WTC11 (cell line): Measurements from ENCODE around the gene UBXN2A. TPM values are rescaled to one million over a fixed set of nuclear protein-coding genes. Genes with fewer than 3 reads are reported as not detected.
A peak's percentile ranks its signal among the peaks of the same experiment; 100 is the strongest.

ENCODE experiments used
- ATAC-seq: fragments of 200-7000 bp; cut with Tn5 transposase; 2 replicates; pipeline ENCODE4 v1.10.0; 2021; ENCODE audit warnings: mild to moderate bottlenecking, moderate library complexity
- CTCF ChIA-PET: fragments of 300-600 bp; sonication (Branson Sonifier 250); formaldehyde crosslinking; loops from one replicate; lab custom pipeline; 2021; ENCODE audit warnings: antibody characterized with exemption; lab: Charles Lee
- POLR2A ChIA-PET: fragments of 350-600 bp; sonication (Branson Sonifier 250); formaldehyde crosslinking; loops from one replicate; lab custom pipeline; 2021; ENCODE audit warnings: antibody characterized with exemption; lab: Charles Lee
- DNase-seq: peaks from one replicate; pipeline ENCODE4 v3.0.0; 2021; ENCODE audit warnings: low spot score
- H3K27ac Mint-ChIP-seq: 2 replicates; pipeline ENCODE4 v1.8.0; 2021; ENCODE audit warnings: mixed read lengths
- H3K27me3 Mint-ChIP-seq: 2 replicates; pipeline ENCODE4 v1.8.0; 2021; ENCODE audit warnings: low read depth, mild to moderate bottlenecking, moderate library complexity, mixed read lengths
- H3K36me3 Mint-ChIP-seq: 2 replicates; pipeline ENCODE4 v1.8.0; 2021; ENCODE audit warnings: mixed read lengths
- H3K4me1 Mint-ChIP-seq: 2 replicates; pipeline ENCODE4 v1.8.0; 2022; ENCODE audit warnings: mixed read lengths
- H3K4me3 Mint-ChIP-seq: 2 replicates; pipeline ENCODE4 v1.8.0; 2021; ENCODE audit warnings: mild to moderate bottlenecking, moderate library complexity, mixed read lengths
- H3K9me3 Mint-ChIP-seq: 2 replicates; pipeline ENCODE4 v1.8.0; 2021; ENCODE audit warnings: mixed read lengths
- ATF1 ChIP-seq: sonication (generic); formaldehyde crosslinking; IDR thresholded peaks from 2 replicates; pipeline ENCODE4 v1.8.1; 2023; ENCODE audit warnings: mild to moderate bottlenecking, moderate library complexity, missing genetic modification reagents
- ATF3 ChIP-seq: sonication (generic); formaldehyde crosslinking; conservative IDR thresholded peaks from 2 replicates; pipeline ENCODE4 v1.8.1; 2022; ENCODE audit warnings: mild to moderate bottlenecking, missing genetic modification reagents
- ATF6 ChIP-seq: sonication (generic); formaldehyde crosslinking; IDR thresholded peaks from 2 replicates; pipeline ENCODE4 v1.8.1; 2023; ENCODE audit warnings: mild to moderate bottlenecking, missing genetic modification reagents
- CDX4 ChIP-seq: fragments of 250-450 bp; sonication (Bioruptor Pico); IDR thresholded peaks from 2 replicates; pipeline ENCODE4 v1.9.0; 2021; ENCODE audit warnings: moderate library complexity, mild to moderate bottlenecking, inconsistent platforms, borderline replicate concordance
- CREB1 ChIP-seq: sonication (generic); formaldehyde crosslinking; IDR thresholded peaks from 2 replicates; pipeline ENCODE4 v1.8.0; 2023; ENCODE audit warnings: mild to moderate bottlenecking, missing genetic modification reagents
- CREM ChIP-seq: sonication (generic); formaldehyde crosslinking; IDR thresholded peaks from 2 replicates; pipeline ENCODE4 v1.8.1; 2022; ENCODE audit warnings: mild to moderate bottlenecking, missing genetic modification reagents, moderate library complexity
- E2F5 ChIP-seq: sonication (generic); formaldehyde crosslinking; IDR thresholded peaks from 2 replicates; pipeline ENCODE4 v1.8.1; 2022; ENCODE audit warnings: mild to moderate bottlenecking, moderate library complexity, missing genetic modification reagents
- ELF4 ChIP-seq: sonication (generic); formaldehyde crosslinking; IDR thresholded peaks from 2 replicates; pipeline ENCODE4 v1.8.1; 2022; ENCODE audit warnings: low read depth, mild to moderate bottlenecking, moderate library complexity, missing genetic modification reagents
- FOXJ3 ChIP-seq: sonication (generic); formaldehyde crosslinking; IDR thresholded peaks from 2 replicates; pipeline ENCODE4 v1.9.0; 2021; ENCODE audit warnings: missing genetic modification reagents, mild to moderate bottlenecking, borderline replicate concordance
- FOXK1 ChIP-seq: sonication (generic); formaldehyde crosslinking; IDR thresholded peaks from 2 replicates; pipeline ENCODE4 v1.8.0; 2022; ENCODE audit warnings: mild to moderate bottlenecking, moderate library complexity, missing genetic modification reagents
- GABPB1 ChIP-seq: sonication (generic); formaldehyde crosslinking; IDR thresholded peaks from 2 replicates; pipeline ENCODE4 v1.8.1; 2023; ENCODE audit warnings: mild to moderate bottlenecking, missing genetic modification reagents
- GRHL2 ChIP-seq: fragments of 250-450 bp; sonication (Bioruptor Pico); IDR thresholded peaks from 2 replicates; pipeline ENCODE4 v1.8.0; 2022; ENCODE audit warnings: mild to moderate bottlenecking, moderate library complexity; ENCODE audit not compliant: insufficient replicate concordance, severe bottlenecking
- GTF2I ChIP-seq: fragments of 250-450 bp; sonication (Bioruptor Pico); conservative IDR thresholded peaks from 2 replicates; pipeline ENCODE4 v1.4.0; 2021; ENCODE audit warnings: mild to moderate bottlenecking
- HMGA2 ChIP-seq: fragments of 250-450 bp; sonication (Bioruptor Pico); IDR thresholded peaks from 2 replicates; pipeline ENCODE4 v1.4.0; 2021; ENCODE audit warnings: mild to moderate bottlenecking, moderate library complexity
- MXD4 ChIP-seq: fragments of 250-450 bp; sonication (Bioruptor Pico); IDR thresholded peaks from 2 replicates; pipeline ENCODE4 v1.8.0; 2021; ENCODE audit warnings: mild to moderate bottlenecking, moderate library complexity, borderline replicate concordance
- MYBL2 ChIP-seq: sonication (generic); formaldehyde crosslinking; IDR thresholded peaks from 2 replicates; pipeline ENCODE4 v1.8.1; 2023; ENCODE audit warnings: mild to moderate bottlenecking, moderate library complexity, missing genetic modification reagents
- NFE2L1 ChIP-seq: sonication (generic); formaldehyde crosslinking; IDR thresholded peaks from 2 replicates; pipeline ENCODE4 v1.8.1; 2023; ENCODE audit warnings: missing genetic modification reagents
- NR1H2 ChIP-seq: sonication (generic); formaldehyde crosslinking; IDR thresholded peaks from 2 replicates; pipeline ENCODE4 v1.9.0; 2021; ENCODE audit warnings: mild to moderate bottlenecking, moderate library complexity, missing genetic modification reagents
- PRRX2 ChIP-seq: fragments of 250-450 bp; sonication (Bioruptor Pico); IDR thresholded peaks from 2 replicates; pipeline ENCODE4 v1.8.0; 2021; ENCODE audit warnings: mild to moderate bottlenecking
- RELA ChIP-seq: sonication (generic); formaldehyde crosslinking; IDR thresholded peaks from 2 replicates; pipeline ENCODE4 v1.8.1; 2022; ENCODE audit warnings: missing genetic modification reagents, mild to moderate bottlenecking, borderline replicate concordance
- SMAD3 ChIP-seq: sonication (generic); formaldehyde crosslinking; IDR thresholded peaks from 2 replicates; pipeline ENCODE4 v1.8.0; 2022; ENCODE audit warnings: missing genetic modification reagents, mild to moderate bottlenecking, borderline replicate concordance
- TCF7 ChIP-seq: sonication (generic); formaldehyde crosslinking; IDR thresholded peaks from 2 replicates; pipeline ENCODE4 v1.8.0; 2022; ENCODE audit warnings: mild to moderate bottlenecking, low read depth, missing genetic modification reagents, moderate library complexity
- ZBTB21 ChIP-seq: sonication (generic); formaldehyde crosslinking; IDR thresholded peaks from 2 replicates; pipeline ENCODE4 v1.8.1; 2023; ENCODE audit warnings: mild to moderate bottlenecking, missing genetic modification reagents, borderline replicate concordance
- ZNF121 ChIP-seq: sonication (generic); formaldehyde crosslinking; IDR thresholded peaks from 2 replicates; pipeline ENCODE4 v1.8.0; 2023; ENCODE audit warnings: missing genetic modification reagents
- ZNF138 ChIP-seq: sonication (generic); formaldehyde crosslinking; conservative IDR thresholded peaks from 2 replicates; pipeline ENCODE4 v1.8.1; 2022; ENCODE audit warnings: mild to moderate bottlenecking, moderate library complexity, missing genetic modification reagents
- ZNF232 ChIP-seq: sonication (generic); formaldehyde crosslinking; IDR thresholded peaks from 2 replicates; pipeline ENCODE4 v1.8.0; 2022; ENCODE audit warnings: mild to moderate bottlenecking, missing genetic modification reagents
- ZNF263 ChIP-seq: sonication (generic); formaldehyde crosslinking; IDR thresholded peaks from 2 replicates; pipeline ENCODE4 v1.8.1; 2022; ENCODE audit warnings: low read depth, mild to moderate bottlenecking, moderate library complexity, missing genetic modification reagents
- ZNF281 ChIP-seq: sonication (generic); formaldehyde crosslinking; IDR thresholded peaks from 2 replicates; pipeline ENCODE4 v1.8.0; 2023; ENCODE audit warnings: mild to moderate bottlenecking, missing genetic modification reagents
- total RNA-seq: library from RNA; stranded (reverse); gene quantifications from 3 replicates; pipeline ENCODE4 v1.2.3, GENCODE V29; 2021
- TF ChIP-seq, protein P1 (sequence below): sonication (generic); formaldehyde crosslinking; IDR thresholded peaks from 2 replicates; pipeline ENCODE4 v1.8.1; 2023; ENCODE audit warnings: mild to moderate bottlenecking, missing genetic modification reagents, moderate library complexity

Gene UBXN2A
- total RNA-seq, 1 experiment from 2014 or later = 16.8 TPM

DNA sequence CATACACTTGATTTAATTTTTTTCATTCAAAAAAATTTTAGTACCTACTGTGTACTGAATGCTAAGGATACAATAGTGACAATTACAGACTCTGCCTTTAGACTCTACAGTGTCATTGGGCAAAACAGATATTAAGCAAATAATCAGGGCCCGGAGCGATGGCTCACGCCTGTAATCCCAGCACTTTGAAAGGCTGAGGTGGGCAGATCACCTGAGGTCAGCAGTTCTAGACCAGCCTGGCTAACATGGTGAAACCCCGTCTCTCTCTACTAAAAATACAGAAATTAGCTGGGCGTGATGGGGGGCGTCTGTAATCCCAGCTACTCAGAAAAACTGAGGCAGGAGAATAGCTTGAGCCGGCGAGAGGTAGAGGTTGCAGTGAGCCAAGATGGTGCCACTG lies 1.4 kb downstream of the UBXN2A start (continued):
- no peak for TF ChIP-seq ATF6 (CRISPR knock-in tag)
- TF ChIP-seq MXD4 (CRISPR knock-in tag) = no peak
- TF ChIP-seq E2F5 (CRISPR knock-in tag) = no peak
- TF ChIP-seq, all 79 proteins: peak for 0

- DNase-seq (no peak), ATAC-seq (no peak)
- no peak overlapping the region for H3K4me3 Mint-ChIP-seq
- no peaks in the 10 kb centered on the region for H3K27me3 Mint-ChIP-seq
- H3K36me3 Mint-ChIP-seq = peaks cover 14% of the 10 kb centered on the region
- CTCF ChIA-PET = interaction anchor here (2.7 kb wide), 1 partner anchor 17 kb away, joined by 14 read pairs; the partner anchor contains the start of gene ATAD2B
- TF ChIP-seq FOXJ3 (CRISPR knock-in tag) (no peak), GABPB1 (CRISPR knock-in tag) (no peak; the same call in 1 of the 2 replicates), ATF1 (CRISPR knock-in tag) (no peak), ZNF138 (CRISPR knock-in tag) (no peak), NR1H2 (CRISPR knock-in tag) (no peak), ATF3 (CRISPR knock-in tag) (no peak), NFE2L1 (CRISPR knock-in tag) (no peak), FOXK1 (CRISPR knock-in tag) (no peak), CDX4 (CRISPR knock-in tag) (no peak), MYBL2 (CRISPR knock-in tag) (no peak), ELF4 (no peak), ZNF121 (CRISPR knock-in tag) (no peak), RELA (CRISPR knock-in tag) (no peak), PRRX2 (no peak), ZNF263 (CRISPR knock-in tag) (no peak), GRHL2 (CRISPR knock-in tag) (no peak), CREB1 (no peak)
- TF ChIP-seq, protein P1, sequence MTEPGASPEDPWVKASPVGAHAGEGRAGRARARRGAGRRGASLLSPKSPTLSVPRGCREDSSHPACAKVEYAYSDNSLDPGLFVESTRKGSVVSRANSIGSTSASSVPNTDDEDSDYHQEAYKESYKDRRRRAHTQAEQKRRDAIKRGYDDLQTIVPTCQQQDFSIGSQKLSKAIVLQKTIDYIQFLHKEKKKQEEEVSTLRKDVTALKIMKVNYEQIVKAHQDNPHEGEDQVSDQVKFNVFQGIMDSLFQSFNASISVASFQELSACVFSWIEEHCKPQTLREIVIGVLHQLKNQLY = no peak
- H3K27ac Mint-ChIP-seq = no peak overlapping the region
- no peaks in the 10 kb centered on the region for H3K9me3 Mint-ChIP-seq
- H3K4me1 Mint-ChIP-seq = peaks cover 27% of the 10 kb centered on the region
- POLR2A ChIA-PET = no interaction called here
Observed at GRCh38 chr2:23943666-23944065, 3.4 kb downstream of the UBXN2A start.

DNA sequence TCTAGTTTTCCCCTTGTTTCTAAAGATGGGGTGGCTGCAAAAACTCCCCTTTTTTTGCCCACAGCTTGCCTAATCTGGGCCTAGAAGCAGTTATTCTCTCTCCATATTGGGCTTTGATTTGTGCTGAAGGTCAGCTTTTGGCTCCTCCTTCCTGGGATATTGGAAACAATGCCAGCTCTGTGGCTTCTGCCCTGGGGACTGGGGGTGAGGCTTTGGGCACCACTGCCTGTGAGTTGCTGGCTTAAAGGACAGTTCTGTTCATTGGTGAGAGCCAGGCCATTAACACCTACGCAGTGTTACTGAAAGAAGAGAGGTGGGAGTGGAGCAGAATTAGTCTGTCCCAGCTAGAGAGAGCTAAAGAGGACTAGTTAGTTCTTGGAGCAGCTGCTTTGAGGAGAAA lies 4.3 kb downstream of the UBXN2A start:
- ATAC-seq (no peak), DNase-seq (no peak)
- Mint-ChIP-seq H3K4me1 (peaks cover 18% of the 10 kb centered on the region), H3K27me3 (no peaks in the 10 kb centered on the region), H3K4me3 (no peak overlapping the region), H3K36me3 (peaks cover 14% of the 10 kb centered on the region), H3K27ac (peak overlapping the region; percentile 12), H3K9me3 (no peaks in the 10 kb centered on the region)
- POLR2A ChIA-PET = interaction anchor here (1.8 kb wide), 1 partner anchor 18 kb away, joined by 7 read pairs; the partner anchor contains the start of gene ATAD2B
- CTCF ChIA-PET = interaction anchor here (2.7 kb wide), 1 partner anchor 18 kb away, joined by 14 read pairs; the partner anchor contains the start of gene ATAD2B
- no peak for TF ChIP-seq ZBTB21 (CRISPR knock-in tag)
- TF ChIP-seq HMGA2 (CRISPR knock-in tag) = no peak
- TF ChIP-seq ZNF281 (CRISPR knock-in tag) = no peak
- no peak for TF ChIP-seq GTF2I (CRISPR knock-in tag)
- no peak for TF ChIP-seq TCF7 (CRISPR knock-in tag)
- no peak for TF ChIP-seq ZNF232
- TF ChIP-seq FOXK1 (CRISPR knock-in tag) = no peak
- TF ChIP-seq CREM (CRISPR knock-in tag) = no peak
- no peak for TF ChIP-seq SMAD3 (CRISPR knock-in tag)
